Panc1 (cell line): ENCODE data around the gene B9D1. TPM values are rescaled to one million over a fixed set of nuclear protein-coding genes. Genes with fewer than 3 reads are reported as not detected.

Source experiments
- ATAC-seq: fragments of 200-7000 bp; cut with Tn5 transposase; 2 replicates; pipeline ENCODE4 v1.9.1; 2020; ENCODE audit warnings: mild to moderate bottlenecking, moderate library complexity
- BruUV-seq: library from RNA; stranded (reverse); fragments of 400-500 nt; replicated peaks from 2 replicates; lab custom pipeline; 2021; lab: Mats Ljungman, UMichigan
- CTCF ChIA-PET: fragments of 300-600 bp; sonication (Branson Sonifier 250); formaldehyde crosslinking; loops from one replicate; lab custom pipeline; 2022; ENCODE audit warnings: antibody characterized with exemption; lab: Charles Lee
- POLR2A ChIA-PET: fragments of 300-600 bp; sonication (Branson Sonifier 250); formaldehyde crosslinking; loops from one replicate; lab custom pipeline; 2022; ENCODE audit warnings: antibody characterized with exemption; lab: Charles Lee
- DNase-seq: peaks from one replicate; pipeline ENCODE4 v3.0.0-alpha.2; 2010; ENCODE audit warnings: low read depth, low spot score
- H3K27ac ChIP-seq: 2 replicates; pipeline ENCODE4 v1.5.1; 2011; ENCODE audit warnings: mild to moderate bottlenecking, low read length, inconsistent platforms
- H3K27me3 ChIP-seq: fragments of 200-500 bp; sonication (Bioruptor generic); 2 replicates; pipeline ENCODE4 v1.6.0; 2014; ENCODE audit warnings: low read length, inconsistent platforms; ENCODE audit not compliant: control insufficient read depth, insufficient read depth
- H3K36me3 ChIP-seq: fragments of 200-500 bp; sonication (Bioruptor generic); 2 replicates; pipeline ENCODE4 v1.5.1; 2014; ENCODE audit warnings: inconsistent platforms, mild to moderate bottlenecking, low read length, moderate library complexity; ENCODE audit not compliant: control insufficient read depth, insufficient read depth
- H3K4me1 ChIP-seq: 2 replicates; pipeline ENCODE4 v1.5.1; 2011; ENCODE audit warnings: inconsistent platforms, mild to moderate bottlenecking, low read length, moderate library complexity; ENCODE audit not compliant: control insufficient read depth, insufficient read depth
- H3K4me3 ChIP-seq, 2 experiments: 2 replicates each; pipeline ENCODE4 v1.5.1; 2011 to 2012; ENCODE audit warnings: low read depth in 2 of 2, low read length in 2 of 2, mild to moderate bottlenecking in 2 of 2, inconsistent platforms in 1 of 2, moderate library complexity in 1 of 2
- H3K9me3 ChIP-seq: fragments of 200-500 bp; sonication (Bioruptor generic); 2 replicates; pipeline ENCODE4 v1.5.1; 2014; ENCODE audit warnings: low read depth, mild to moderate bottlenecking, inconsistent platforms, low read length, moderate library complexity; ENCODE audit not compliant: control insufficient read depth, insufficient read depth
- CTCF ChIP-seq: fragments of 450-650 bp; IDR thresholded peaks from 2 replicates; pipeline ENCODE4 v1.5.1; 2017; ENCODE audit warnings: mild to moderate bottlenecking
- REST ChIP-seq, 2 experiments: IDR thresholded peaks; 2 replicates each; pipeline ENCODE4 v1.6.1; 2011 to 2012; ENCODE audit warnings: low read depth in 2 of 2, control low read depth in 1 of 2, low read length in 1 of 2, mild to moderate bottlenecking in 1 of 2, moderate library complexity in 1 of 2; ENCODE audit not compliant: insufficient read depth in 1 of 2
- SIN3A ChIP-seq: IDR thresholded peaks from 2 replicates; pipeline ENCODE4 v1.6.1; 2012; ENCODE audit warnings: low read depth, mild to moderate bottlenecking, low read length, moderate library complexity, borderline replicate concordance; ENCODE audit not compliant: insufficient read depth
- TCF7L2 ChIP-seq: IDR thresholded peaks from 2 replicates; pipeline ENCODE4 v1.6.1; 2011; ENCODE audit warnings: mild to moderate bottlenecking, low read depth, low read length, inconsistent platforms
- in situ Hi-C: cut with HindIII; loops from 2 replicates; pipeline ENCODE4 v1.10.0; 2016; ENCODE audit warnings: low sequenced_read_pairs, low pct_unique_long_range_greater_than_20kb
- intact Hi-C: fragments of 100-400 bp; cut with micrococcal nuclease; formaldehyde crosslinking; loops from one replicate; pipeline ENCODE4 v1.10.0; 2022; ENCODE audit not compliant: unreplicated experiment
- total RNA-seq: library from RNA; stranded (reverse); gene quantifications from one replicate; pipeline ENCODE4 v1.2.1, GENCODE V29; 2021; ENCODE audit not compliant: unreplicated experiment

The B9D1 gene
- total RNA-seq, 1 experiment from 2014 or later, result 19.1 TPM

GRCh38 chr17:19306160-19307111 lies 56.1 kb downstream of the B9D1 start:
- DNase-seq (no peak), ATAC-seq (no peak)
- Histone ChIP-seq H3K27ac (no peak overlapping the region), H3K4me1 (no peaks in the 10 kb centered on the region), H3K9me3 (no peaks in the 10 kb centered on the region), H3K27me3 (no peaks in the 10 kb centered on the region), H3K36me3 (no peaks in the 10 kb centered on the region), H3K4me3 (no peak overlapping the region)
- in situ Hi-C loops, result no loop called here
- POLR2A ChIA-PET, result no interaction called here
- TF ChIP-seq TCF7L2 (no peak), SIN3A (no peak), CTCF (no peak), REST (IDR thresholded peaks at IDR 0.05; ENCODE audit: insufficient read depth in 1 of 2, low read depth in 2 of 2, low read length in 1 of 2) (no peak)
- intact Hi-C loops, result no loop called here
- CTCF ChIA-PET, result no interaction called here
- no TSS peak for BruUV-seq

- no peak for ATAC-seq
- no TSS peak for BruUV-seq
- Histone ChIP-seq H3K27ac (no peak overlapping the region), H3K4me1 (no peaks in the 10 kb centered on the region), H3K4me3 (no peak overlapping the region), H3K36me3 (no peaks in the 10 kb centered on the region), H3K9me3 (no peaks in the 10 kb centered on the region), H3K27me3 (no peaks in the 10 kb centered on the region)
- in situ Hi-C loops, result no loop called here
- DNase-seq, result no peak
- intact Hi-C loops, result no loop called here
- CTCF ChIA-PET, result no interaction called here
- TF ChIP-seq REST (IDR thresholded peaks at IDR 0.05; ENCODE audit: insufficient read depth in 1 of 2, low read depth in 2 of 2, low read length in 1 of 2) (no peak), SIN3A (no peak)
- POLR2A ChIA-PET, result no interaction called here
These were observed 56.8 kb downstream of the B9D1 start for GRCh38 chr17:19305761-19306159.
